KBM-7 (cell line): ENCODE data around the gene ABCC2.
"Not testable (repeated sequence)": the region's sequence is repeated elsewhere in the genome, so short reads cannot be mapped to it uniquely, and the experiment has no call there.

Experiments used
- DNase-seq: peaks from one replicate; pipeline ENCODE4 v3.0.0-alpha.2; 2015
- in situ Hi-C: fragments of 300-500 bp; cut with MboI; formaldehyde crosslinking; loops from 2 replicates; pipeline ENCODE4 v1.14.3; 2020; ENCODE audit warnings: low sequenced_read_pairs, low pct_unique_long_range_greater_than_20kb, mixed read lengths

The ABCC2 gene

GRCh38 chr10:99782447-99783286 lies at the start of gene ABCC2:
TSS of gene ABCC2 (plus strand) at chr10:99782640. CDS start at chr10:99782845, 205 bp downstream.
- in situ Hi-C loops: no loop called here

GRCh38 chr10:99733366-99733765 lies 49.1 kb upstream of the ABCC2 start:
- in situ Hi-C loops: no loop called here
- DNase-seq: no peak

More at GRCh38 chr10:99782447-99783286, at the start of gene ABCC2:
- no peak for DNase-seq

GRCh38 chr10:99734111-99734510 lies 48.3 kb upstream of the ABCC2 start:
- in situ Hi-C loops: not testable (repeated sequence)

GRCh38 chr10:99740260-99740659 lies 42.2 kb upstream of the ABCC2 start:
- DNase-seq: no peak
- in situ Hi-C loops: no loop called here

More at GRCh38 chr10:99734111-99734510, 48.3 kb upstream of the ABCC2 start:
- DNase-seq: not testable (repeated sequence)

GRCh38 chr10:99740933-99741559 lies 41.4 kb upstream of the ABCC2 start:
- in situ Hi-C loops: no loop called here
- DNase-seq: no peak

GRCh38 chr10:99742254-99742653 lies 40.2 kb upstream of the ABCC2 start:
- in situ Hi-C loops: no loop called here
- no peak for DNase-seq

- DNase-seq: no peak
- in situ Hi-C loops: no loop called here
Observed at GRCh38 chr10:99742701-99743100, 39.7 kb upstream of the ABCC2 start.

- in situ Hi-C loops: no loop called here
- DNase-seq: no peak
Observed at GRCh38 chr10:99743841-99744240, 38.6 kb upstream of the ABCC2 start.

- DNase-seq, in situ Hi-C loops: not testable (repeated sequence)
Observed at GRCh38 chr10:99746166-99746565, 36.3 kb upstream of the ABCC2 start.

GRCh38 chr10:99748823-99749451 lies 33.5 kb upstream of the ABCC2 start:
- DNase-seq: no peak
- in situ Hi-C loops: no loop called here

- in situ Hi-C loops: no loop called here
- no peak for DNase-seq
Observed at GRCh38 chr10:99750641-99751040, 31.8 kb upstream of the ABCC2 start.

- in situ Hi-C loops: no loop called here
- DNase-seq: no peak
Observed at GRCh38 chr10:99754670-99755069, 27.8 kb upstream of the ABCC2 start.

GRCh38 chr10:99756159-99756558 lies 26.3 kb upstream of the ABCC2 start:
- DNase-seq: no peak
- in situ Hi-C loops: no loop called here

GRCh38 chr10:99758211-99758891 lies 24.1 kb upstream of the ABCC2 start:
- no peak for DNase-seq
- in situ Hi-C loops: no loop called here

- in situ Hi-C loops: no loop called here
- no peak for DNase-seq
Observed at GRCh38 chr10:99760321-99760720, 22.1 kb upstream of the ABCC2 start.

- no peak for DNase-seq
- in situ Hi-C loops: no loop called here
Observed at GRCh38 chr10:99761365-99761764, 21.1 kb upstream of the ABCC2 start.

GRCh38 chr10:99765672-99766301 lies 16.7 kb upstream of the ABCC2 start:
- in situ Hi-C loops: no loop called here
- no peak for DNase-seq

GRCh38 chr10:99766302-99766681 lies 16.1 kb upstream of the ABCC2 start:
- DNase-seq: no peak
- in situ Hi-C loops: no loop called here

- DNase-seq: no peak
- in situ Hi-C loops: no loop called here
Observed at GRCh38 chr10:99767901-99768300, 14.5 kb upstream of the ABCC2 start.
